Stimulated activated CD8-positive, alpha-beta memory T cell treated with anti-CD3 and anti-CD28 coated beads, Interleukin-15, amount 100 ng/mL, for 1 hour (primary cell): ENCODE measurements around the gene LRIG3.
"Not testable (repeated sequence)": the region's sequence is repeated elsewhere in the genome, so short reads cannot be mapped to it uniquely, and the experiment has no call there.

Experiments used
- DNase-seq: peaks from one replicate; pipeline ENCODE4 v3.0.0-alpha.2; 2020; ENCODE audit warnings: low read depth

The LRIG3 gene

DNA sequence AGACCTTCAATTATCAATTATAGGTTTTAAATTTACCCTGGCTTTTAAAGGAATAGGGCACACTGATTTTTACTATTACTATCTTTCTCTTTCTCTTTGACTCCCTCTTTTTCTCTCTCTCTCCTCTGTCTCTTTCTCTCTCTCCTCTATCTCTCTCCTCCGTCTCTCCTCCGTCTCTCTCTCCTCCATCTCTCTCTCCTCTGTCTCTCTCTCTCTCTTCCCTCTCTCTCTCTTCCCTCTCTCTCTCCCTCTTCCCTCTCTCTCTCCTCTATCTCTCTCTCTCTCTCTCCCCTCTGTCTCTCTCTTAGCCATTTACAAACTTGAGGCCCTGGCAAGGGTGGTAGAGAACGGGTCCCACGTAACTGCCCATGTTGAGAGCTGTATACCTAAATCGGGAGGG lies 62.3 kb downstream of the LRIG3 start:
- DNase-seq, result no peak

GRCh38 chr12:58857206-58857605 lies 63.1 kb downstream of the LRIG3 start:
- DNase-seq, result not testable (repeated sequence)

DNA sequence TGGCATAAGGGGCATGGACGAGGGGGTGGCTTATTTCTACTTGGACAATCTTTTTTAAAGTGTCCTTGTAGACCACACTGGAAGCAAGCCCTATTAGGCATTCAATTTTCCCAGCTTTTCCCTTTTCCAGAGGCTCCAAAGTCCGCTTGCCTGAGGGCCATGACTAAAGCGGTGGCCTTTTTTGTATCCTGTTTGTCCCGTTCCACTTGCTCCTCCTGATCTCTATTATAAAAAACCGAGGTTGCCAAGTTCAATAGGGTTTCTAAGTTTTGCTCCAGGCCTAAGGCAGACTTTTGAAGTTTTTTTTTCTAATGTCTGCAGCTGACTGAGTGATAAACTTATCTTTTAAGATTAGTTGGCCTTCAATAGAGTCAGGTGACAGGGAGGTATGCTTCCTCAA lies 64.7 kb downstream of the LRIG3 start:
- not testable (repeated sequence) for DNase-seq

- no peak for DNase-seq
These were observed 69.5 kb downstream of the LRIG3 start for GRCh38 chr12:58850826-58851225.

DNA sequence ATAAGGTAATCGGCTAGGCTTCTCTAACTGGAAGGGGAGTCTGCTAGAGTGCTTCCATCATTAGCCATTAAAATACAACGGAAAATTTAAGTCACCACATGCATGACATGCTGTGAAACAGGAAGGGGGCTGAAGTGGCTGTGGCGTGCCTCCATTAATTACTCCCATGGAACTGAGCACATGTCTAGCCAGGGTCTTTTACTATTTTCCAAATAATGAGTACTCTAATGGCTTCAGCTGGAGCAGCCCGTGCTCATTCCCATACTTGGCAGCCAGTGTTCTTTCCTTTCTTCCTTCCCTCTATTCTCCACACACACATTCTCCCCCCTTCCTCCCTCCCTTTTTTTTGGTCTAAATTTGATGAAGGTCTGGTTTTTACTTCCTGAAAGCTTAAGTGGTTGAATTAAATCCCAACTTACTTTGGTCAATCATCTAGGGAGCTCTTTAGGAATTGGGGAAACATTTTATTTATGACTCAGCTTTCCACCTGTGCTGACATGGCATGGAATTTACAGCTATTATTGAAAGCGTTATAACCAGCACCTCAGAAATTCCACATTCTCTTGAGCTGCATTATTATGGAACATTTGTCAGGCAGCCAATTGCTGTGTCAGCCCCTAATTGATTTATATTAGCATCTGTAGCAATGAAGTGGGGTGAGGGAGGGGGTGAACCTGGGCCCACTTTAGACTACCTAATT lies 72.3 kb downstream of the LRIG3 start:
- DNase-seq, result no peak

DNA sequence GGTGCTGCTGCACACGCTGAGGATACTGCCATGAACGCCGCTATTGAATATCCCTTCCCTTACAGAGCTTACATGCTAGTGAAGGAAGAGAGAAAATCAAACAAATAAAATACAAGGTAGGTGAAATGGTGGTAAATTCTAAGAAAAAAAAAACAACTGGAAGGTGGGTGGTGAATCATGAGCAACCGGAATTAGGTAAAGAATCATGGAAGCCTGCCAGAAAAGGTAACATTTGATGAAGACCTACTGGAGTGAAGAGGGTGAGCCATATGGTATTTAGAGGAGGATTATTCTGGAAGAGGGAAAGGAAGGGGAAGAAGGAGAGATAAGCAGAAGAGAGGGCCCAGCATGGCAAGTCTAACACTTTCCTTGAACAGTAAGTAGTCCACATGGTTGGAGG lies 76.1 kb downstream of the LRIG3 start:
- no peak for DNase-seq

GRCh38 chr12:58841058-58841798 lies 79.1 kb downstream of the LRIG3 start:
- DNase-seq, result no peak

- no peak for DNase-seq
These were observed 86.5 kb downstream of the LRIG3 start for GRCh38 chr12:58833853-58834252.

DNA sequence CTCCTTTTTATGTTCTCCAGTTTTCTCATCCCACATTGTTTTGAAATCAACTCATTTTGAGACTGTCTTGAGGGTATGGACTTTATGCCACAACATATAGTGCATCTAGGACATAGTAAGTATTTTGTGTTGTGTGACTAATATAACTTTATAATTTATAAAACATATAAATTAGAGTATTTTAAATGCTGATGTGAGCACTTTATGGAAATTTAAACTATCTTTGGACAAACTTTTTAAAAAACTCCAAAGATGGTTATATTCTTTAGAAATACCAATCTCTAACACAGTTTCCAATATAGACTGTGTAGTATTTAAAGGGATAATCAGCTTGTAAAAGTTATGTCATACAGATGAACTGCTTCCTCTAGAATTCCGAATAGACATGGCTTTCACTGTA lies 87.4 kb downstream of the LRIG3 start:
- no peak for DNase-seq
